ENCODE results near the gene SPEN. TPM values are rescaled to one million over a fixed set of nuclear protein-coding genes. Genes with fewer than 3 reads are reported as not detected.

Gene SPEN
- total and polyA plus RNA-seq, 9 of the 15 experiments (the other 6 are each of a cell fraction or from before 2014, with no cell fraction given): 5.7 to 87.5 (median 27.2) TPM

GRCh38 chr1:15934211-15935055 is 86.9 kb downstream of the SPEN start (continued):
- TF ChIP-seq, protein P1, sequence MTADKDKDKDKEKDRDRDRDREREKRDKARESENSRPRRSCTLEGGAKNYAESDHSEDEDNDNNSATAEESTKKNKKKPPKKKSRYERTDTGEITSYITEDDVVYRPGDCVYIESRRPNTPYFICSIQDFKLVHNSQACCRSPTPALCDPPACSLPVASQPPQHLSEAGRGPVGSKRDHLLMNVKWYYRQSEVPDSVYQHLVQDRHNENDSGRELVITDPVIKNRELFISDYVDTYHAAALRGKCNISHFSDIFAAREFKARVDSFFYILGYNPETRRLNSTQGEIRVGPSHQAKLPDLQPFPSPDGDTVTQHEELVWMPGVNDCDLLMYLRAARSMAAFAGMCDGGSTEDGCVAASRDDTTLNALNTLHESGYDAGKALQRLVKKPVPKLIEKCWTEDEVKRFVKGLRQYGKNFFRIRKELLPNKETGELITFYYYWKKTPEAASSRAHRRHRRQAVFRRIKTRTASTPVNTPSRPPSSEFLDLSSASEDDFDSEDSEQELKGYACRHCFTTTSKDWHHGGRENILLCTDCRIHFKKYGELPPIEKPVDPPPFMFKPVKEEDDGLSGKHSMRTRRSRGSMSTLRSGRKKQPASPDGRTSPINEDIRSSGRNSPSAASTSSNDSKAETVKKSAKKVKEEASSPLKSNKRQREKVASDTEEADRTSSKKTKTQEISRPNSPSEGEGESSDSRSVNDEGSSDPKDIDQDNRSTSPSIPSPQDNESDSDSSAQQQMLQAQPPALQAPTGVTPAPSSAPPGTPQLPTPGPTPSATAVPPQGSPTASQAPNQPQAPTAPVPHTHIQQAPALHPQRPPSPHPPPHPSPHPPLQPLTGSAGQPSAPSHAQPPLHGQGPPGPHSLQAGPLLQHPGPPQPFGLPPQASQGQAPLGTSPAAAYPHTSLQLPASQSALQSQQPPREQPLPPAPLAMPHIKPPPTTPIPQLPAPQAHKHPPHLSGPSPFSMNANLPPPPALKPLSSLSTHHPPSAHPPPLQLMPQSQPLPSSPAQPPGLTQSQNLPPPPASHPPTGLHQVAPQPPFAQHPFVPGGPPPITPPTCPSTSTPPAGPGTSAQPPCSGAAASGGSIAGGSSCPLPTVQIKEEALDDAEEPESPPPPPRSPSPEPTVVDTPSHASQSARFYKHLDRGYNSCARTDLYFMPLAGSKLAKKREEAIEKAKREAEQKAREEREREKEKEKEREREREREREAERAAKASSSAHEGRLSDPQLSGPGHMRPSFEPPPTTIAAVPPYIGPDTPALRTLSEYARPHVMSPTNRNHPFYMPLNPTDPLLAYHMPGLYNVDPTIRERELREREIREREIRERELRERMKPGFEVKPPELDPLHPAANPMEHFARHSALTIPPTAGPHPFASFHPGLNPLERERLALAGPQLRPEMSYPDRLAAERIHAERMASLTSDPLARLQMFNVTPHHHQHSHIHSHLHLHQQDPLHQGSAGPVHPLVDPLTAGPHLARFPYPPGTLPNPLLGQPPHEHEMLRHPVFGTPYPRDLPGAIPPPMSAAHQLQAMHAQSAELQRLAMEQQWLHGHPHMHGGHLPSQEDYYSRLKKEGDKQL (CRISPR knock-in tag; IDR thresholded peaks at IDR 0.05; ENCODE audit: borderline replicate concordance): 0 out of 2 replicates have a peak, but pooled peaks have one; percentile 24
- TF ChIP-seq MEF2D (tag; conservative IDR thresholded peaks at IDR 0.05; ENCODE audit: low read depth): no peak

All from K562 (cell line).